ENCODE results near the gene SLC2A9.

DNA sequence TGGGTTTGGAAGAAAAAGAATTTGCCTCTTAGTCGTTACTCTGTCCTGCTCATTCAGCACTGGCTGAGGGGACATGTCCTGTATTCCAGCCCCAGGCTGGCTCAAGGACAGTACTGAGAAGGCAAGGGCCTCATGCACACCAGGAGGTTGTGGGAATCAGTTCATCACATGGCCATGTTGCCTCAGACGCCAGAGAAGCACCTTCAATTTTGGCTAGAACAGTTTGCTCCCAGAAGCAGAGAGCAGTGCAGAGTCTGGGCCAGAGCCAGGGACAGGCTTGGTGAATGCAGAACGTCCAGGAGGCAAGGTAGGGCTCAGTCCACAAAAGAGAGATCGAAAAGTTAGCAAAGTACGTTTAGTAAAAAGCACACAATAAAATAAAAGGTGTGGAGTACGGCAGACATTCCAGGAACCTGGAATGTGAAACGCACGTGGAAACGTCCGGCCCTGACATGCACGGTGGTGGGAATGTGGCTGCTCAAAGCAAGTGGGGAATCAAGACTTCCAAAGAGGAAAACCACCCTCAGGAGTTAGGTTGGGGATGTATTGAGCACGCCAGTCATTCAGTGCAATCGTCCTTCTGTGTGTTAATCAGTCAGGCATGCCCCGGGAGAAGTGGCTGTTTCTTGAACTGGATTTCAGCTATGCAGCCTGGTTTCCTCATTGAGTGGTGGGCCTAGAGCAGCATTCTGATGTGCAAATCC, 1.2 kb upstream of the SLC2A9 start:
- TF ChIP-seq, protein P1, sequence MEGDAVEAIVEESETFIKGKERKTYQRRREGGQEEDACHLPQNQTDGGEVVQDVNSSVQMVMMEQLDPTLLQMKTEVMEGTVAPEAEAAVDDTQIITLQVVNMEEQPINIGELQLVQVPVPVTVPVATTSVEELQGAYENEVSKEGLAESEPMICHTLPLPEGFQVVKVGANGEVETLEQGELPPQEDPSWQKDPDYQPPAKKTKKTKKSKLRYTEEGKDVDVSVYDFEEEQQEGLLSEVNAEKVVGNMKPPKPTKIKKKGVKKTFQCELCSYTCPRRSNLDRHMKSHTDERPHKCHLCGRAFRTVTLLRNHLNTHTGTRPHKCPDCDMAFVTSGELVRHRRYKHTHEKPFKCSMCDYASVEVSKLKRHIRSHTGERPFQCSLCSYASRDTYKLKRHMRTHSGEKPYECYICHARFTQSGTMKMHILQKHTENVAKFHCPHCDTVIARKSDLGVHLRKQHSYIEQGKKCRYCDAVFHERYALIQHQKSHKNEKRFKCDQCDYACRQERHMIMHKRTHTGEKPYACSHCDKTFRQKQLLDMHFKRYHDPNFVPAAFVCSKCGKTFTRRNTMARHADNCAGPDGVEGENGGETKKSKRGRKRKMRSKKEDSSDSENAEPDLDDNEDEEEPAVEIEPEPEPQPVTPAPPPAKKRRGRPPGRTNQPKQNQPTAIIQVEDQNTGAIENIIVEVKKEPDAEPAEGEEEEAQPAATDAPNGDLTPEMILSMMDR (IDR thresholded peaks at IDR 0.05) = no peak
- TF ChIP-seq TCF7L2 (IDR thresholded peaks at IDR 0.05; ENCODE audit: low read depth, low read length) (no peak), POLR2AphosphoS5 (IDR thresholded peaks at IDR 0.05; ENCODE audit: low read depth, low read length) (no peak), REST (IDR thresholded peaks at IDR 0.05; ENCODE audit: insufficient read depth in 1 of 2, low read depth in 2 of 2, low read length in 1 of 2) (no peak), SIN3A (IDR thresholded peaks at IDR 0.05; ENCODE audit: borderline replicate concordance, insufficient read depth, low read depth, low read length) (no peak)

All from Panc1 (cell line).